Activated naive CD8-positive, alpha-beta T cell treated with anti-CD3 and anti-CD28 coated beads for 36 hours (primary cell): ENCODE results near the gene BTBD2. TPM values are rescaled to one million over a fixed set of nuclear protein-coding genes. Genes with fewer than 3 reads are reported as not detected.

ENCODE experiments used
- DNase-seq: peaks from one replicate; pipeline ENCODE4 v3.0.0; 2021
- H3K27ac Mint-ChIP-seq: one replicate; pipeline ENCODE4 v1.8.0; 2022; ENCODE audit warnings: mild to moderate bottlenecking, moderate library complexity, mixed read lengths
- H3K27me3 Mint-ChIP-seq: one replicate; pipeline ENCODE4 v1.8.0; 2022; ENCODE audit warnings: mild to moderate bottlenecking, mixed read lengths
- H3K36me3 Mint-ChIP-seq: one replicate; pipeline ENCODE4 v1.8.0; 2021; ENCODE audit warnings: mild to moderate bottlenecking, mixed read lengths
- H3K4me1 Mint-ChIP-seq: one replicate; pipeline ENCODE4 v1.8.0; 2021; ENCODE audit warnings: mixed read lengths
- H3K4me3 Mint-ChIP-seq: one replicate; pipeline ENCODE4 v1.8.0; 2022; ENCODE audit warnings: mild to moderate bottlenecking, moderate library complexity, mixed read lengths
- H3K9me3 Mint-ChIP-seq: one replicate; pipeline ENCODE4 v1.8.0; 2022; ENCODE audit warnings: mixed read lengths
- total RNA-seq, 2 experiments: library from RNA; stranded (reverse); gene quantifications; one replicate each; pipeline ENCODE4 v1.2.3, GENCODE V29; 2021

The BTBD2 gene
- total RNA-seq, 2 experiments from 2014 or later, result 22.1 to 26.2 TPM

GRCh38 chr19:1944088-1944915 is 71.2 kb downstream of the BTBD2 start:
- no peak for DNase-seq
- Mint-ChIP-seq H3K36me3 (peaks cover 2% of the 10 kb centered on the region), H3K27ac (no peak overlapping the region), H3K4me3 (peak overlapping the region; percentile 25), H3K9me3 (no peaks in the 10 kb centered on the region), H3K4me1 (peaks cover 28% of the 10 kb centered on the region), H3K27me3 (no peaks in the 10 kb centered on the region)

DNA sequence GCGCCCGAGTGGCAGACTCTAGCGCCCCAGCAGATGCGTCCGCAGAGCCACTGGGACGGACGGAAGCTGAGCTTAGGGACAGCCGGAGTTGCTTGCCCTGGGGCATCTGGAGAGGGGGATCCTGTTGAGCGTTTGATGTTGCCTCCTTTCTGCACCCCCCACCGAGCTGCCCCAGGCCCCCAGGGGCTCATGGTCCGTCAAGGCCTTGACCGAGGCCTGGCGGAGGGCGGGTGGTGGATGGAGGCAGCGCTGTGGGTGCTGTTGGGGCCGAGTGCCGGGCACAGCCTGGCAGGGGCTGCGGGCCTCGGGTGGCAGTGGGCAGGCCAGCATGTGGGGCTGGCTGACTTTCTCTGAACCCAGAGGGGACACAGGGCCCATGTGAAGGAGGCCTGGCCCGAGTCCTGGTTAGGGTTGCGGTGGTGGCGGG is 71.8 kb downstream of the BTBD2 start:
- Mint-ChIP-seq H3K9me3 (no peaks in the 10 kb centered on the region), H3K4me1 (peaks cover 28% of the 10 kb centered on the region), H3K27ac (peak overlapping the region; percentile 89), H3K36me3 (peaks cover 2% of the 10 kb centered on the region), H3K4me3 (peak overlapping the region; percentile 91), H3K27me3 (no peaks in the 10 kb centered on the region)
- no peak for DNase-seq

DNA sequence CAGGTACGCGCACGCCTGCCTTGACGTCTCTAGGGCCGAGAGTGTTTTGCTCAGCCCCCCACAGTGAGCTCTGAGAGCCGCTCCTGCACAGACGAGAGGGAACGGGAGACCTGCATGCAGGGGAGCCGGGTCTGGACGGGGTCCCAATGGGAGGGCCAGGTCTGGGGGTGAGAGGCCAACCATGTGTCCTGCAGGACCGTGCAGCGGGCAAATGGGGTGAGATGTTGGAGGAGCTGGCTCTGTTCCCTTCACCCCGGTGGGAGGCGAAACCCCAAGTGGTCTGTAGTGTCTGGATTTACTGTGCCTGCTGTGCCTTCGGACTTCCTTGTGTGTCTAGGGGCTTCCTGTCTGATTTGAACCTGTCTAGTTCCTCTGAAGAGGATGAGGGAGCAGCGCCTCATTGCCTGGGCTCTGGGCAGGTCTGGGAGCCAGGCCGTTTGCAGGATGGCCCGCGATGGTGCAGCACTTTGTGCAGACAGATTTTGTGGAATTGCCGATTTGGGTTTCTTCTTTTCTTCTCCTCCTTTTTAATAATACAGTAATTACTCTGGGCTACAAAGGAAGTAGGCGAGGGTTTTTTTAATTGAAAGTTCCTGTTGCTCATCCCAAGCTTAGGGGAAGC is 72.5 kb downstream of the BTBD2 start:
- Mint-ChIP-seq H3K27me3 (no peaks in the 10 kb centered on the region), H3K4me1 (peaks cover 30% of the 10 kb centered on the region), H3K9me3 (no peaks in the 10 kb centered on the region), H3K27ac (peak overlapping the region; percentile 89), H3K36me3 (peaks cover 2% of the 10 kb centered on the region), H3K4me3 (peak overlapping the region; percentile 91)
- no peak for DNase-seq

- H3K9me3 Mint-ChIP-seq, result no peaks in the 10 kb centered on the region
- no peaks in the 10 kb centered on the region for H3K27me3 Mint-ChIP-seq
- H3K4me1 Mint-ChIP-seq, result peaks cover 31% of the 10 kb centered on the region
- peak; percentile 81 for DNase-seq
- H3K4me3 Mint-ChIP-seq, result peak overlapping the region; percentile 91
- H3K36me3 Mint-ChIP-seq, result peaks cover 2% of the 10 kb centered on the region
- peak overlapping the region; percentile 89 for H3K27ac Mint-ChIP-seq
Observed at GRCh38 chr19:1942078-1942933, 73.2 kb downstream of the BTBD2 start.

DNA sequence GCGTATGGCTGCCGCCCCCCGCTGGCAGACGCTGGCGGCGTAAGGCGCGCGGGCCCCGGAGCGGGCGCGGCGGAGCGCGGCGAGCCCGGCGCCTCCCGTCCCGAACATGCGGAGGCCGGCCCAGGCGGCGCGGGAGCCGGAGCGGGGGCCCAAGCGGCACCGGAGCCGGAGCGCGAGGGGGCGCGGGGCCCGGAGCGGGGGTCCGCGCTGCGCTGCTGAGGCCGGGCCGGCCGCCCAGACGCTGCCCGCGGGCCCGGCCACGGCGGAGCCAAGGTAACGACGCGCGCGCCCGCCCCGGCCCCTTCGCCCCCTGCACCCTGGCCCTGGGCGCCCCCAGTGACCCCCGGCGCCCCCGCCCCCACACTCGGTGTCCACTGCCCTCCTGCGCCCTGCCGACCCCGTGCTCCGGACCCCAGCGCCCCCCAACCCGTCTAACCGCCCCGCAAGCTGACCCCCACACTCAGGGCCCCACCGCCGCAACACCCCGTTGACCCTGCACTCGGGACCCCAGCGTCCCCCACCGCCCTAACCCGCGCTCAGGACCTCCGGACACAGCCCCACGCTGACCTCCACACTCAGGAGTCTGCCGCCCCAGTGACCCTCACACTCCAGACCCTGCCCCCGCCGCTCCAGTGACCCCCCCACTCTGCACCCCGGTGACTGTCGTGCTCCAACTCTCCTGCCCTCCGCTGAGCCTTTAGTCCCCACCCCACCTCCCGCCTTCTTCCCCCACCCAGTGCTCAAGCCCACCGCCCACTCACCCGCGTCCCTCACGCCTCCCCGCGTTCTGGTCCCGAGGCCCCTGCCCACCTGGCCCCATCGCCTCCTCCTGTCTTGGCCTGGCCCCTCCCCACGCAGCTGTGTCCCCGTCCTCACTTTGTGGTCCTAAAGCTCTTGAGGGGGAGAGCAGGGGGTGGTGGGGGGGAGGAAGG is 74.1 kb downstream of the BTBD2 start, which contains the start of gene CSNK1G2:
TSS of gene CSNK1G2 (plus strand) at position 27 of the 932 bp plus-strand sequence. CDS start 28,601 bp downstream, outside the sequence.
- H3K27ac Mint-ChIP-seq, result peak within 1 kb of the TSS; percentile 91
- no peaks in the 10 kb centered on the region for H3K27me3 Mint-ChIP-seq
- DNase-seq, result no peak
- H3K4me3 Mint-ChIP-seq, result peak within 1 kb of the TSS; percentile 91
- H3K36me3 Mint-ChIP-seq, result peaks cover 6% of the 10 kb centered on the region
- peaks cover 31% of the 10 kb centered on the region for H3K4me1 Mint-ChIP-seq
- no peaks in the 10 kb centered on the region for H3K9me3 Mint-ChIP-seq

- H3K9me3 Mint-ChIP-seq, result peaks cover 3% of the 10 kb centered on the region
- peaks cover 20% of the 10 kb centered on the region for H3K4me1 Mint-ChIP-seq
- H3K36me3 Mint-ChIP-seq, result peaks cover 9% of the 10 kb centered on the region
- no peak overlapping the region for H3K4me3 Mint-ChIP-seq
- H3K27me3 Mint-ChIP-seq, result no peaks in the 10 kb centered on the region
- no peak for DNase-seq
- H3K27ac Mint-ChIP-seq, result no peak overlapping the region
Observed at GRCh38 chr19:1938071-1938470, 77.4 kb downstream of the BTBD2 start.

DNA sequence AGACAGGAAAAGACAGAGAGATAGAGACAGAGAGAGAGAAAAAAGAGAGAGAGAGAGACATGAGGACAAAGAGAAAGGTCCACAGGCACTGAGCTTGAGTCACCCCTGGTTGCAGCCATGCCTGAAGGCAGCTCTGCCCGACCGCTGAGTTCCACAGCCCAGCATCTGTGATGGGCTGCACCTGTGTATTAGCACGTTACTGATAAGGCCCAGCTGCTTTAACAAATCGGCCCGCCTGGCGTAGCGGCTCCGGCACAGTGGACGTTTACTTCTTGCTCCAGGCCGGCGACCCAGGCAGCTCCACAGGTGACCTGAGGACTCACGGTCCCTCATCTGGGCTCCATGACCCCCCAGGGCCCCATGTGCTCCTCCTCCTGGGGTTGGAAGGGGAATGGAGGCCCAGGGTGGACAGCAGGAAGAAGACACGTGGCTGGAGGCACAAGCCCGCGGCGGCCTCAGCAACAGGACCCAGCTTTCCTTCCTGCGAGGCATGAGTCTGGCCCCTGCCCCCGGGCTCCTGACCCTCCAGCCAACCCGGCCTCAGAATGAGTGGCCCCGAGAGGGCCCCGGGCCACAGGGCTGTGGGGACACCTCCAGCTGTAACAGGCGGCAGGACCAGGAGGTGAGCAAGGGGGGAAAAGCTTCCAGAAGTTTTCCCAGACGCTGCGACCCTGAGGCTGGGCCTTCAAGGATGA is 78.5 kb downstream of the BTBD2 start:
- DNase-seq, result no peak
- peaks cover 12% of the 10 kb centered on the region for H3K36me3 Mint-ChIP-seq
- no peak overlapping the region for H3K4me3 Mint-ChIP-seq
- no peak overlapping the region for H3K27ac Mint-ChIP-seq
- H3K4me1 Mint-ChIP-seq, result peaks cover 16% of the 10 kb centered on the region
- peaks cover 7% of the 10 kb centered on the region for H3K9me3 Mint-ChIP-seq
- no peaks in the 10 kb centered on the region for H3K27me3 Mint-ChIP-seq

DNA sequence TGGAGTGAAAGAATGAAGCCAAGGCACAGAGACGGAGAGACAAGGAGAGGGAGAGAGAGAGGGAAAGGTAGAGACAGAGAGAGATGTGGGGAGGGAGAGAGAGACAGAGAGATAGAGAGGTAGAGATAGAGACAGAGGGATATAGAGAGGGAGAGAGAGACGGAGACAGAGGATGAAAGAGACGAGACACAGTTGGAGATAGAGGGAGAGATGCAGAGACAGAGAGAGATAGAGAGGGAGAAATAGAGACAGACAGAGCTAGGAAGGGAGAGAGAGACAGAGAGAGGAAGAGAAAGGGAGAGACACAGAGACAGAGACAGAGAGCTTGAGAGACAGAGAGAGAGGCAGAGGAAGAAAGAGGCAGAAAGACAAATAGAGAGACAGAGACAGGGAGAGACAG is 79.1 kb downstream of the BTBD2 start:
- Mint-ChIP-seq H3K4me3 (no peak overlapping the region), H3K27ac (no peak overlapping the region), H3K27me3 (no peaks in the 10 kb centered on the region), H3K9me3 (peaks cover 12% of the 10 kb centered on the region), H3K36me3 (peaks cover 17% of the 10 kb centered on the region), H3K4me1 (peaks cover 16% of the 10 kb centered on the region)
- no peak for DNase-seq

GRCh38 chr19:1935484-1936208 is 79.9 kb downstream of the BTBD2 start:
- Mint-ChIP-seq H3K4me1 (peaks cover 16% of the 10 kb centered on the region), H3K9me3 (peaks cover 13% of the 10 kb centered on the region), H3K27ac (no peak overlapping the region), H3K4me3 (no peak overlapping the region), H3K27me3 (no peaks in the 10 kb centered on the region), H3K36me3 (peaks cover 17% of the 10 kb centered on the region)
- DNase-seq, result no peak

Other genes starting within 250 kb of the BTBD2 start
- gene ATP8B3, start 203.4 kb downstream of the BTBD2 start, total RNA-seq, result 1 to 10 TPM; 2.3 to 2.7 TPM
- gene REXO1, start 167.2 kb downstream of the BTBD2 start, total RNA-seq, result 10 to 100 TPM; 53.1 to 54.2 TPM
- gene KLF16, start 152.1 kb downstream of the BTBD2 start, total RNA-seq, result 10 to 100 TPM; 37.9 to 39.0 TPM
- gene ABHD17A, start 130.2 kb downstream of the BTBD2 start, total RNA-seq, result 100 to 1,000 TPM in 1 of 2 experiments, 10 to 100 TPM in 1; 98.7 to 106 TPM
- gene ADAT3, start 110.3 kb downstream of the BTBD2 start, total RNA-seq, result 1 to 10 TPM; 5.7 to 5.9 TPM
- gene SCAMP4, start 110.3 kb downstream of the BTBD2 start, total RNA-seq, result 10 to 100 TPM; 31.0 to 35.0 TPM
- gene CSNK1G2, start 74.5 kb downstream of the BTBD2 start, total RNA-seq, result 10 to 100 TPM; 50.7 to 51.1 TPM
- 100 to 1,000 TPM; 230 to 232 TPM for gene MKNK2, start 35.5 kb upstream of the BTBD2 start, total RNA-seq
- gene MOB3A, start 80.6 kb upstream of the BTBD2 start, total RNA-seq, result 100 to 1,000 TPM; 147 to 153 TPM
- 10 to 100 TPM; 12.4 to 12.6 TPM for gene IZUMO4, start 81.2 kb upstream of the BTBD2 start, total RNA-seq
- gene AP3D1, start 135.9 kb upstream of the BTBD2 start, total RNA-seq, result 10 to 100 TPM; 92.0 to 96.0 TPM
- 10 to 100 TPM; 71.8 to 75.1 TPM for gene DOT1L, start 148.2 kb upstream of the BTBD2 start, total RNA-seq
- gene PLEKHJ1, start 220.6 kb upstream of the BTBD2 start, total RNA-seq, result 10 to 100 TPM; 82.7 to 84.6 TPM
- gene SF3A2, start 221.1 kb upstream of the BTBD2 start, total RNA-seq, result 100 to 1,000 TPM; 160 to 162 TPM
- 1 to 10 TPM; 7.4 to 10.0 TPM for gene AMH, start 233.6 kb upstream of the BTBD2 start, total RNA-seq
- under 1 TPM; 0.45 to 0.50 TPM for gene JSRP1, start 240.7 kb upstream of the BTBD2 start, total RNA-seq